GM12878 (cell line): ENCODE measurements around the gene SMIM14. TPM values are rescaled to one million over a fixed set of nuclear protein-coding genes. Genes with fewer than 3 reads are reported as not detected.

Experiments used
- ATAC-seq: fragments of 200-7000 bp; cut with Tn5 transposase; 3 replicates; pipeline ENCODE4 v1.9.1; 2020; ENCODE audit warnings: mild to moderate bottlenecking, moderate library complexity
- BruUV-seq: library from RNA; stranded (reverse); fragments of 400-500 nt; replicated peaks from 2 replicates; lab custom pipeline; 2021; lab: Mats Ljungman, UMichigan
- CTCF ChIA-PET: fragments of 300-600 bp; sonication (Branson Sonifier 250); formaldehyde crosslinking; extraction: SDS; loops from one replicate; lab custom pipeline; 2021; ENCODE audit warnings: inconsistent platforms; lab: Yijun Ruan, JAX
- POLR2A ChIA-PET: fragments of 350-600 bp; formaldehyde crosslinking; extraction: SDS; loops from one replicate; lab custom pipeline; 2021; ENCODE audit warnings: inconsistent platforms; lab: Charles Lee
- RAD21 ChIA-PET: fragments of 300-600 bp; sonication (Branson Sonifier 250); formaldehyde crosslinking; loops from one replicate; lab custom pipeline; 2023; ENCODE audit warnings: antibody characterized with exemption; ENCODE audit not compliant: unreplicated experiment; lab: Charles Lee
- SMC1A ChIA-PET: fragments of 300-600 bp; sonication (Branson Sonifier 250); formaldehyde crosslinking; loops from one replicate; lab custom pipeline; 2023; ENCODE audit not compliant: unreplicated experiment, uncharacterized antibody; lab: Charles Lee
- DNase-seq: peaks from one replicate; pipeline ENCODE4 v3.0.0-alpha.2; 2011; ENCODE audit warnings: low read depth, low spot score
- FAIRE-seq: peaks from 3 replicates; lab custom pipeline; 2011; peaks lifted over from hg19 to GRCh38; lab: Jason Lieb, UNC
- H2AFZ ChIP-seq: 2 replicates; pipeline ENCODE4 v1.6.0; 2011; ENCODE audit warnings: low read depth, low read length, control low read depth; ENCODE audit not compliant: control insufficient read depth
- H3K27ac ChIP-seq: 2 replicates; pipeline ENCODE4 v1.5.1; 2011; ENCODE audit warnings: control low read depth; ENCODE audit not compliant: control insufficient read depth, insufficient read depth
- H3K27me3 ChIP-seq, 2 experiments: replicated peaks in 1 of 2; 2 replicates each; pipeline versions ENCODE4 v1.6.0 to v1.6.1; 2011; ENCODE audit warnings: low read length in 1 of 2; ENCODE audit not compliant: control insufficient read depth in 2 of 2, insufficient read depth in 2 of 2
- H3K36me3 ChIP-seq, 2 experiments: 2 replicates each; pipeline ENCODE4 v1.5.1; 2011; ENCODE audit warnings: low read length in 1 of 2; ENCODE audit not compliant: control insufficient read depth in 2 of 2, insufficient read depth in 2 of 2
- H3K4me1 ChIP-seq: 2 replicates; pipeline ENCODE4 v1.6.1; 2011; ENCODE audit warnings: mild to moderate bottlenecking, low read length, moderate library complexity, mixed read lengths; ENCODE audit not compliant: control insufficient read depth, insufficient read depth
- H3K4me2 ChIP-seq: 2 replicates; pipeline ENCODE4 v1.6.0; 2011; ENCODE audit warnings: control low read depth; ENCODE audit not compliant: control insufficient read depth, insufficient read depth
- H3K4me3 ChIP-seq: fragments of 200-600 bp; sonication (generic); 2 replicates; pipeline ENCODE4 v1.5.1; 2016
- H3K79me2 ChIP-seq: 2 replicates; pipeline ENCODE4 v1.6.0; 2011; ENCODE audit warnings: low read length; ENCODE audit not compliant: control insufficient read depth, insufficient read depth
- H3K9ac ChIP-seq: 2 replicates; pipeline ENCODE4 v1.8.0; 2011; ENCODE audit warnings: low read length, control low read depth, mixed read lengths; ENCODE audit not compliant: control insufficient read depth, insufficient read depth
- H3K9me3 ChIP-seq: replicated peaks from 3 replicates; pipeline ENCODE4 v1.5.1; 2011; ENCODE audit warnings: mild to moderate bottlenecking, low read length; ENCODE audit not compliant: control insufficient read depth, insufficient read depth
- H4K20me1 ChIP-seq: 2 replicates; pipeline ENCODE4 v1.6.0; 2011; ENCODE audit not compliant: control insufficient read depth, insufficient read depth
- BCL11A ChIP-seq: IDR thresholded peaks from 2 replicates; pipeline ENCODE4 v1.6.1; 2011; ENCODE audit warnings: low read depth, low read length
- CHD1 ChIP-seq: IDR thresholded peaks from 2 replicates; pipeline ENCODE4 v1.6.1; 2012; ENCODE audit warnings: low read depth, low read length, improper control_type of control experiment
- CHD2 ChIP-seq: IDR thresholded peaks from 2 replicates; pipeline ENCODE4 v1.6.1; 2011; ENCODE audit warnings: low read depth, low read length, improper control_type of control experiment, borderline replicate concordance
- DPF2 ChIP-seq: fragments of 450-650 bp; IDR thresholded peaks from 2 replicates; pipeline ENCODE4 v1.6.1; 2017; ENCODE audit warnings: mild to moderate bottlenecking
- E2F4 ChIP-seq: IDR thresholded peaks from 2 replicates; pipeline ENCODE4 v1.6.1; 2012; ENCODE audit warnings: low read depth, low read length, improper control_type of control experiment
- EGR1 ChIP-seq, 2 experiments: IDR thresholded peaks; 1 replicate in 1 of 2; 2 replicates in 1 of 2; pipeline ENCODE4 v1.6.1; 2011 to 2012; ENCODE audit warnings: low read depth in 2 of 2, low read length in 2 of 2, borderline replicate concordance in 1 of 2, mild to moderate bottlenecking in 1 of 2, moderate library complexity in 1 of 2
- EP300 ChIP-seq, 2 experiments: fragments of 150-350 bp in 1 of 2; IDR thresholded peaks; 2 replicates each; pipeline ENCODE4 v1.6.1; 2011 to 2012; ENCODE audit warnings: low read depth in 2 of 2, low read length in 2 of 2, borderline replicate concordance in 1 of 2, improper control_type of control experiment in 1 of 2, inconsistent platforms in 1 of 2; ENCODE audit not compliant: control insufficient read depth in 1 of 2
- HCFC1 ChIP-seq: fragments of 150-350 bp; IDR thresholded peaks from 2 replicates; pipeline ENCODE4 v1.6.1; 2014; ENCODE audit warnings: low read length
- NFYA ChIP-seq: IDR thresholded peaks from 2 replicates; pipeline ENCODE4 v1.6.1; 2011; ENCODE audit warnings: low read depth, mild to moderate bottlenecking, low read length, improper control_type of control experiment, borderline replicate concordance
- RFX5 ChIP-seq: IDR thresholded peaks from 2 replicates; pipeline ENCODE4 v1.6.1; 2011; ENCODE audit warnings: low read depth, low read length, improper control_type of control experiment
- WGBS: methylation state at CpG from one replicate; pipeline ENCODE4 v1.1.6; 2016; ENCODE audit warnings: low lambda C conversion rate; ENCODE audit not compliant: insufficient replicate concordance, insufficient coverage; ENCODE audit errors: missing lambda C conversion rate; 5-methylcytosine and 5-hydroxymethylcytosine counted together
- in situ Hi-C: fragments of 300-500 bp; cut with MboI; formaldehyde crosslinking; loops from 9 replicates; pipeline ENCODE4 v1.14.3; 2018; ENCODE audit warnings: mixed read lengths
- intact Hi-C: fragments of 100-400 bp; cut with micrococcal nuclease; formaldehyde crosslinking; loops from one replicate; pipeline ENCODE4 v1.14.2; 2022; ENCODE audit not compliant: unreplicated experiment
- polyA plus RNA-seq, 11 experiments: library from polyadenylated mRNA; depleted of rRNA in 4 of 11; unstranded in 6 of 11; stranded (reverse) in 5 of 11; fragments of >200 nt; fragmentation: Nextera tagmentation in 4 of 11; fragmentation: Illumina TruSeq in 1 of 11; extraction: Ambion mirVana in 4 of 11; extraction: Trizol in 1 of 11; gene quantifications; 1 replicate in 1 of 11; 2 replicates in 10 of 11; pipeline versions ENCODE4 v1.2.1 to v1.2.3, GENCODE V29; 2011 to 2016; ENCODE audit warnings: inconsistent platforms in 2 of 11, missing spikeins in 2 of 11, low read depth in 1 of 11
- total RNA-seq, 4 experiments: library from RNA; depleted of rRNA in 3 of 4; stranded (reverse); fragments of >200 nt in 3 of 4; fragmentation: Illumina TruSeq in 1 of 4; extraction: Trizol in 1 of 4; gene quantifications; 2 replicates each; pipeline versions ENCODE4 v1.2.1 to v1.2.3, GENCODE V29; 2013 to 2021

Gene SMIM14
- total and polyA plus RNA-seq, 10 of the 15 experiments (the other 5 are each of a cell fraction or from before 2014, with no cell fraction given), result 125 to 671 (median 188) TPM

GRCh38 chr4:39562792-39563191, 75.9 kb downstream of the SMIM14 start:
- no peaks in the 10 kb centered on the region for H4K20me1 ChIP-seq
- no peak overlapping the region for H3K4me2 ChIP-seq
- TF ChIP-seq BCL11A (no peak), NFYA (no peak), DPF2 (no peak), EP300 (IDR thresholded peaks at IDR 0.05; ENCODE audit: borderline replicate concordance in 1 of 2, control insufficient read depth in 1 of 2, low read depth in 2 of 2, low read length in 2 of 2) (no peak), CHD2 (no peak), E2F4 (no peak), RFX5 (no peak), HCFC1 (no peak), CHD1 (no peak), EGR1 (IDR thresholded peaks at IDR 0.05; ENCODE audit: borderline replicate concordance in 1 of 2, low read depth in 2 of 2, low read length in 2 of 2) (no peak)
- in situ Hi-C loops, result no loop called here
- H3K4me1 ChIP-seq, result no peaks in the 10 kb centered on the region
- no peak overlapping the region for H3K4me3 ChIP-seq
- ATAC-seq (no peak), FAIRE-seq (no peak), DNase-seq (no peak)
- H3K36me3 ChIP-seq, result peaks cover 3 to 9% of the 10 kb centered on the region in 2 experiments
- peaks cover 6% of the 10 kb centered on the region; the same call in 2 of the 3 replicates for H3K9me3 ChIP-seq
- ChIA-PET SMC1A (interaction anchor here (0.9 to 1.4 kb wide), 3 partner anchors 12 to 91 kb away, joined by 3 to 6 read pairs (median 4); no protein-coding TSS in a partner anchor), CTCF (interaction anchor here (1.0 to 1.2 kb wide), 2 partner anchors 10 to 93 kb away, joined by 3 to 4 read pairs; no protein-coding TSS in a partner anchor), POLR2A (interaction anchor here (1.3 kb wide), 1 partner anchor 75 kb away, joined by 4 read pairs; the partner anchor contains the start of gene SMIM14), RAD21 (no interaction called here)
- H3K9ac ChIP-seq, result no peak overlapping the region
- H3K27me3 ChIP-seq, result no peaks in the 10 kb centered on the region
- no peak overlapping the region for H3K27ac ChIP-seq
- H3K79me2 ChIP-seq, result no peaks in the 10 kb centered on the region
- no TSS peak for BruUV-seq
- intact Hi-C loops, result no loop called here
- no peak overlapping the region for H2AFZ ChIP-seq
- 58% methylated on average over 5 of the region's 5 CpGs for WGBS
